Measurements from ENCODE around the gene CCL24.
A peak's percentile ranks its signal among the peaks of the same experiment; 100 is the strongest.
"Not testable (repeated sequence)": the region's sequence is repeated elsewhere in the genome, so short reads cannot be mapped to it uniquely, and the experiment has no call there.

CCL24 gene

DNA sequence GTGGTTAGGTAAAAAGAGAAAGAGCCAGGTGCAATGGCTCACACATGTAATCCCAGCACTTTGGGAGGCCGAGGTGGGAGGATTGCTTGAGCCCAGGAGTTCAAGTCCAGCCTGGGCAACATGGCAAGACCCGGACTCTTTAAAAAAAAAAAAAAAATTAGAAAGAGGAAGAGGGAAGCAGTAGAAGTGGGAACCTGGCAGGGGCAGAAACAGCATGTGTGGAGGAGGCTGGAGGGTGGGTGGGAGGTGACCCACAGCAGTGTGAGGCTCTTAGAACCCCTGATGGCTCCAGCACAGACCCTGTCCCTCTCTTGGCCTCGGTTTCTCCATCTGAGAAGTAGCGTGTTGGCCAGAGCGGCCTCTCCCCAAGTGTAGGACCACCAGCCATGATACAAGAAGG, 4.9 kb upstream of the CCL24 start:
- no peak for DNase-seq

DNA sequence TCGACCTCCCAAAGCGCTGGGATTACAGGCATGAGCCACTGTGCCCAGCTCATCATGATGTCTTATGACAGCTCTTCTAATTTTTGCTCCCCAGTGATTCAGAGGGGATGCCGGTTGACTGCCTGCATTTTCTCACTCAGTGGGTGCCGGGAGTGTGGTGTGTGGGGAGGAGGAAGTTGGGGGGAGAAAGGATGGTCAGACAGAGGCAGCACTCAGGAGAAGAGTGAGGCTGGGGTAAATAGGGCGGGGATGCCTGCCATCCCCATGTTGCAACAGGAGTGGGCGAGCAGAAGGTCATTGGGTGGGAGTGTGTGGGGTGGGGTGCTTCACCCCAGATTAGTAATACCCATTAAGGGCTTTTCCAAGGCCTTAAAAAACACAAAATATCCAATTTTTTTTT, 3.5 kb upstream of the CCL24 start:
- DNase-seq: no peak

DNA sequence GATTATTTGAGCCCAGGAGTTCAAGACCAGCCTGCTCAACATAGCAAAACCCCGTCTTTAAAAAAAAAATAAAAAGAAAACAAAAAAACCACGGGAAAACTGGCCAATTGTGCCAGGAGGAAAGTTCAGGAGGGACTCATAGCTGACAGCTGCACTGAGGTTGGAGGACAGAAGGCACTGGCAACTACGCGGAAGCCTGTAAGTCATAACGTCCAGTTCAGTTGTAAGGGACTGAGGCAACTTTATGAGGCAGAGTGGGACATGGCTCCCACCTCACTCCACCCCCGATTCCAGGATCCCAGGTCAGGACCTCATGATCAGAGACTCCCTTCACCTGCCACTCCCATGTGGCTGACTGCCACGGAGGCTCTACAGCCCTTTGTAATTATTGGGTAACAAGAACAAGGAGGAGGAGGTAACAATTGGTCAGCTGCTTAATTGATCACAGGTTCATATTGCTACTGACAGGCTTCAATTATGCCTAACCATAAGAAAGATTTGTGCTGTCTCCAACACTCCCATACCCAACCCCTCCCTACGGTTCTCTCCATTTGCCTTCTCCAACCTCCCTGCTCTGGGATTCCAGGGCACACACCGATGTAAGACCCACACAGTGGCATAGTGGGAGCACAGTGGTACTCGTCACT, 1.9 kb upstream of the CCL24 start:
- peak in 2 of 3 experiments; percentile 82 to 90 for DNase-seq

DNA sequence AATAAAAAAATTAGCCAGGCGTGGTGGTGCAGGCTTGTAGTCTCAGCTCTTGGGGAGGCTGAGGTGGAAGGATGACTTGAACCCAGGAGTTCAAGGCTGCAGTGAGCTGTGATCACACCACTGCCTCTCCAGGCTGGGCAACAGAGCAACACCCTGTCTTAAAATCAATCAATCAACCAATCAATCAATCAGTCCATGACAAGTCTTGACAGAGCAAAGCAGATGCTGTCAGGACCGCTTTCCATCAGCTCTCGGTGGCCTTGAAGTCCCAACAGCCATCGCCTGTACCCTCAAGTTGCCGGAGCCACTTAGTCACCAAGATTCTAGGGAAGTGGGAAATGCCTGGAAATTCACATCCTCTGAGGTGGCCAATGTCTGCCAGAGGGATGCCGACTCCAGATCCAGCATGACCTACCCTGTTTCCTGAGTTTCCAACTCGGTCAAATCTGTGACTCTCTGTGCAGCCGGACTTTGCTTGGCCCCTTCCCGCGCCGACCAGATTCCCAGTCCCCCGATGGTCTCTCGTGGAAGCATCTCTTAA, 871 bp upstream of the CCL24 start:
- no peak for DNase-seq

DNA sequence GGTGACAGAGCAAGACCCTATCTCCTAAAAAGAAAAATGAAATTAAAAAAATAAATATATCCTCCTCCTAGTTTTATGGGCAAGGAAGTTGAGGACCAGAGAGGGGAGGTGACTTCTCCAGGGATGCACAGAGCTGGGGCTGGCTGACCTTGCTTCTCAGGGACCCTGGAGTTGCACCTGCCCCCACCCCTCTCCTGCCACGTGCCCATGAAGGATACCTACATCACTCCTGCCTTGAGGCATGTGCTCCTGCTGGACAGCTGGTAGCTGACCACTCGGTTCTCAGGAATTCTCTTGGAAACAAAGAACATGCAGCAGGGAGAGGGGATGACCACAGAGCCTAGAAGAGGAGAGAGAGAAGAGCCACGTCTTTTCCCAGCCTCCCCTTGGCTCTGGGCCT, 522 bp downstream of the CCL24 start:
- no peak for DNase-seq

DNA sequence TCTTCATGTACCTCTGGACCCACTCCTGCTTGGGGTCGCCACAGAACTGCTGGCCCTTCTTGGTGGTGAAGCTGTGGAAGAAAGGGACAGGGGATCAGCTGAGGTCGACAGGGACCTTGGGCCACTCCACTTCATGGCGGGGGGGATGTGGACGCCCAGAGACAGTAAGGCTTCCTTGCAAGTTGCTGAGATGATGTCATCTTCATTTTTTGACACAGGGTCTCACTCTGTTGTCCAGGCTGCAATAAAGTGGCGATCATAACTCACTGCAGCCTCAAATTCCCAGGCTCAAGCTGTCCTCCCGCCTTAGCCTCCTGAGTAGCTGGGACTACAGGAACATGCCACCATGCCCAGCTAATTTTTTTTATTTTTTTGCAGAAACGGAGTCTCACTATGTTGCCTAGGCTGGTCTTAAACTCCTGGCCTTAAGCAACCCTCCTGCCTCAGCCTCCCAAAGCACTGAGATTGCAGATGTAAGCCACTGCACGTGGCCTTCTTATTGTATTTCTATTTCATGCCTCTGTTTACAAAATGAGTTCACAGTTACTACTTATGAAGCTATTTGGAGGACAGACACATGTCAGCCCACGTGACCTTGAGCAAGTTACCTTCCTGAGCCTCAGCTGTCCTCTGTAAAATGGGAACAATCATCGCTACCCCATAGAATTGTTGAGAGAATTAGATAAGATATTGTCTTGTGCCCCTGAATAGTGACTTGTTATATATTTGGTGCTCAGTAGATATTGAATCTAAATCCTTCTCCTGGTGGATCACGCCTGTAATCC, 1.5 kb downstream of the CCL24 start:
- no peak for DNase-seq

DNA sequence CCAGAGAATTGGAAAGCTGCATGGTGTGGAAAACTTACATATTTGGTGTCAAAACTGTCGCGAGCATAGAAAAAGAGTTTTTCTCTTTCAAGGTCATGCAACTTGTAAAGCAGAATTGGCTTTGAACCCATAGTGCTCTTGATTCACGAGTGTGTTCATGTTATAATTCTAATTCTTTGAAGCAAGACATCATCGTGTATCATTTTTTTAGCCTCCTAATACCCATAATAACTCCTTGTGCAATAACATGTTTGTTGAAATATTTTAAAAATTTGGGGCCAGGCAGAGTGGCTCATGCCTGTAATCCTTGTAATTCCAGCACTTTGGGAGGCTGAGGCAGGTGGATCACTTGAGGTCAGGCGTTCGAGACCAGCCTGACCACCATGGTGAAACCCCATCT, 4.2 kb downstream of the CCL24 start:
- no peak for DNase-seq

DNA sequence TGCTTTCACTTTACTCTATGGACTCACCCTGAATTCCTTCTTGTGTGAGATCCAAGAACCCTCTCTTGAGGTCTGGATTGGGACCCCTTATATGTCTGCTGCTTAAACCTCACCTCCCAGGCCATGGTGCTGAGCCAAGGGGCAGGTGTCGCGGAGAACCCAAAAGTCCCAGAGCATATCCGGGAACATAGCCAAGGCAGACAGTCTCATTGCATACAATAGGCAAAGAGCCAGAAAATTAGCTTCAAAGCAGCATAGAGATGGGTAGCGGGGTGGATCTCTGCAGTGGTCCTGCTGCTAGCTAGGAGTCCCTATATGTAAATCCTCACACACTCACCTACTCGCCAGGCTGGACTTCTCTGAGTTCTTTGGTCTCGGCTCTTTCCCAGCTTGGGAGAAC, 5.5 kb downstream of the CCL24 start:
- no peak for DNase-seq

DNA sequence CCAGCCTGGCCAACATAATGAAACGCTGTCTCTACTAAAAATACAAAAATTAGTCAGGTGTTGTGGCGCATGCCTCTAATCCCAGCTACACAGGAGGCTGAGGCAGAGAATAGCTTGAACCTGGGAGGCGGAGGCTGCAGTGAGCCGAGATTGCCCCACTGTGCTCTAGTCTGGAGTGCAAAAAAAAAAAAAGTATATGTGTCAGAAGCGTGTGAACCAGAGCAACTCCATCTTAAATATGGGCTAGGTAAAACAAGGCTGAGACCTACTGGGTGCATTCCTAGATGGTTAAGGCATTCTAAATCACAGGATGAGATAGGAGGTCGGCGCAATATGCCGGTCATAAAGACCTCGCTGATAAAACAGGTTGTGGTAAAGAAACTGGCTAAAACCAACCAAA, 6.2 kb downstream of the CCL24 start:
- DNase-seq: no peak

DNA sequence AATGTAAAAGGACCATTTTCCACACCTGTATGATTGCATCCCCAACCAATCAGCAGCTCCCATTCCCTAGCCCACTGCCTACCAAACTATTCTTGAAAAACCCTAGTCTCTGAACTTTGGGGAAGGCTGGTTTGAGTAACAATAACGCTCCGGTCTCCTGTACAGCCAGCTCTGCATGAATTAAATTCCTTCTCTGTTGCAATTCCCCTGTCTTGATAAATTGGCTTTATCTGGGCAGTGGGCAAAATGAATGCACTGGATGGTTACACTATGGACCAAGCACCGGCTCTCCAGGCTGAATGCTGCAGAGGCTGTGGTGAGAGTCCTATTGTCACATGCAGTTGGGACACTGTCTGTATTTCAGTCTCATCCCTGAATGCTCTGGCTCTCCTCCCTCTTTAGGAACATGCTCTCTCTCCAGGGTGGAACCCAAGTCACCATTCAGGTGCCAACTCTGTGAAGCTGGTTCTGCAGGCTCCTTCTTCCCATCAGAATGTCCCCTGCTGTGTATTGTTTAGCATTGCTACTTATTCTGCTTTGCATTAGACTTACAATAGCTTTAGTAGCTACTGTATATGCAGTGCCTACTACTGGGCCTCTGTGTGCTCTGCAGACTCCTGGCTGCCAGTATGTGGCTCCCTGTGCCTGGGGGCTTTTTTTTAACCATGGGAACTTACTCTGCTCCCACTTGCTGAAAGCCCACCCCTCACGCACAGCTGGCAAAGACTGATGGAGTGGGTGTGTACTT, 6.9 kb downstream of the CCL24 start:
- DNase-seq: no peak

DNA sequence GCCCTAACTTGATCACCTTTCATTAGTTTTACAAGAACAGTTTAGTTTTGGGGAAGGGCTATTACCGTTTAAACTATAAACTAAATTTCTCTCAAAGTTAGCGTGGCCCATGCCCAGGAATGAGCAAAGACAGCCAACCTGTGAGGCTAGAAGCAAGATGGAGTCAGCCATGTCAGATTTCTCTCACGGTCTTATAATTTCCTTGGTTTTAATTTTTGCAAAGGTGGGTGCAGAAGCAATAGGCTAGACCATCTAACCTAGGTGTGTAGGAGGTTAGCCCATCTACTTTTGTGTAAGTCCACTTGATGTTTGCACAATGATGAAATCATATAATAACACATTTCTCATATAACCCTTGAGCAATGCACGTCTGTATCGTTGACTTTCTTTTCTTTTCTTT, 8.9 kb downstream of the CCL24 start:
- DNase-seq: no peak

DNA sequence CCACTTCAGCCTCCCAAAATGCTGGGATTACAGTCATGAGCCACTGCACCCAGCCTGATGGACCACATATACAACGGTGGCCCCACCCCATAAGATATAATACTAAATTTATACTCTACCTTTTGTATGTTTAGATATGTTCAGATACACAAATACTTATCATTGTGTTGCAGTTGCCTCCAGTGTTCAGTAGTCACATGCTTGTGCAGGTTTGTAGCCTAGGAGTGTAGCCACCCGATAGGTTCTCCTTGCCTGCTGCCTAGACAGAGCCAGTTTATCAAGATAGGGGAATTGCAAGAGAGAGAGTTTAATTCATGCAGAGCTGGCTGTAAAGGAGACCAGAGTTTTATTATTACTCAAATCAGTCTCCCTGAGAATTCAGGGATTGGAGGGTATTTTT, 9.6 kb downstream of the CCL24 start:
- no peak for DNase-seq

DNA sequence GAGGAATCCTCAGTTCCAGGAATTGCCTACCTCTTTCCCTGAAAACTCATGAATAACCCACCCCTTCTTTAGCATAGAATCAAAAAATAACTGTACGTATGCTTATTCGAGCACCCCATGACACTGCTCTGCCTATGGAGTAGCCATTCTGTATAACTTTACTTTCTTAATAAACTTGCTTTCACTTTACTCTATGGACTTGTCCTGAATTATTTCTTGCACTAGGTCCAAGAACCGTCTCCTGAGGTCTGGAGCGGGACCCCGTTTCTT, 11.1 kb downstream of the CCL24 start:
- no peak for DNase-seq

DNA sequence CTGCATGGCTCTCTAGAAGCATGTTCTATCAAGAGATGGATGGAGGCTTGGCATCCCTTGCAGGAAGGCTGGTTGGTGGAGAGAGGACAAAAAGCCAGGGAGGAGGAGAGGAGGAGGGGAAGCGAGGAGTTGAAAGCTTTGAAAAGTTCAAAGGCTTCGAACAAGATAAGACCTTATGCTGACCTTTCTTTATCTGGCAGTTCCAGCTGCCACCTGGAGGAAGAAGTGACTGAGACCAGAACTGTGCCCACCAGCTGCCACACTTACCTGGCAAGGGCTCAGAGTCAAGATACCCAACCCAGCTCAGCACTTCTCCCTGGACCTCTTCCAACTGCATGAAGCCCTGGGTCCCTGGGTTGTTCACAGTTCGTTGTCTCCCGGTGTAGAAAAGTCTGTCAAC, 14.8 kb downstream of the CCL24 start:
- DNase-seq: no peak

DNA sequence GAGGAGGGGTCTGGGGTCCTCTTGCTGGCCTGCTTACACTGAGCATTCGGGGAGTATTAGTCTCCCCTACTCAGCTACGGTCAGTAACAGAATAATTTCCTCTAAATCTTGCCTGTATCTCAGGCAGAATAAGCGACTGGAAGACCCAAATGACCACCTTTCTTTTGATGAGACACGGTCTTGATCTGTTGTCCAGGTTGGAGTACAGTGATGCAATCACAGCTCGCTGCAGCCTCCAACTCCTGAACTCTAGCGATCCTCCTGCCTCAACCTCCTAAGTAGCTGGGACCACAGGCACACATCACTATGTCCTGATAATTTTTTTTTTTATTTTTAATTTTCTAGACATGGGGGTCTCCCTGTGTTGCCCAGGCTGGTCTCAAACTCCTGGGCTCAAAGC, 17.2 kb downstream of the CCL24 start:
- no peak for DNase-seq

DNA sequence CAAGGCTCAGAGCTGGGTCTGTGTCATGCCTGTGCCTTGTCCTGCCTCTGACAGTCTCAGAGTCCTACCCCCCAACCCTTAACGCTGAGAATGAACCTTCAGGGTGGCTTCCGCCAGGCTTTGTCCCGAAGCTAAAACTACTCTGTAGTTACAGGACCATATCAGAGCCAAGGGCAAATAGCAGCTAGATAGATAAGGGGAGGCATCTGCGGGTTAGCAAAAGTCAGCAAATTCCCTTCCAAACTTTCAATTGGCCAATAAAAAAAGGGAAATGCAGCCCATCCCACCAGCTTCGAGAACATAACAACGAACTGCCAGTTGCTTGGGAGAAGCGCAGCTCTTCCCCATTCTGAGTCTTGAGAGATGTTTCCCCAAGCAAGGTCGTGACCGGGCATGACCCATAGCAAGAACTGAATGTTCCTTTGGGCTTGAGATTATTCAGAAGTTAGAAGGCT, 17.7 kb downstream of the CCL24 start:
- DNase-seq: no peak

DNA sequence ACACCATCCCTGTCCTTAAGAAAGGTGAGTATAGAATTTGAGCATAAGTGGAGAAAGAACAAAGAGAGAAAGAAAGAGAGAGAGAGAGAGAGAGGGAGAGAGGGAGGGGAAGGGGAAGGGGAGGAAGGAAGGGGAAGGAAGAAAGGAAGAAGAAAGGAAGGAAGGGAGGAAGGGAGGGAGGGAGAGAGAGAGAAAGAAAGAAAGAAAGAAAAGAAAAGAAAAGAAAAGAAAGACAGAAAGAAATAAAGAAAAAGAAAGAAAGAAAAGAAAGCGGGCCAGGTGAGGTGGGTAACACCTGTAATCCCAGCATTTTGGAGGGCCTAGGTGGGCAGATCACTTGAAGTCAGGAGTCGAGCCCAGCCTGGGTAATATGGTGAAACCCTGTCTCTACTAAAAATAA, 19.9 kb downstream of the CCL24 start:
- DNase-seq: no peak

DNA sequence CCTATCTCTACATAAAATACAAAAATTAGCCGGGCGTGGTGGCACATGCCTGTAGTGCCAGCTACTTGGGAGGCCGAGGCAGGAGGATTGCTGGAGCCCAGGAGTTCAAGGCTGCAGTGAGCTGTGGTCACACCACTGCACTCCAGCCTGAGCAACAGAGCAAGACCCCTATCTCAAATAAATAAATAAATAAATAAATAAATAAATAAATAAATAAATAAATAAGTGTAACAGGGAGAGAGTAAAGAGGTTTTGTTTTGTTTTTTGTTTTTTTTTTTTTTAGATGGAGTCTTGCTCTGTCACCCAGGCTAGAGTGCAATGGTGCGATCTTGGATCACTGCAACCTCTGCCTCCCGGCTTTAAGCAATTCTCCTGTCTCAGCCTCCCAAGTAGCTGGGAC, 21.0 kb downstream of the CCL24 start:
- DNase-seq: not testable (repeated sequence)

DNA sequence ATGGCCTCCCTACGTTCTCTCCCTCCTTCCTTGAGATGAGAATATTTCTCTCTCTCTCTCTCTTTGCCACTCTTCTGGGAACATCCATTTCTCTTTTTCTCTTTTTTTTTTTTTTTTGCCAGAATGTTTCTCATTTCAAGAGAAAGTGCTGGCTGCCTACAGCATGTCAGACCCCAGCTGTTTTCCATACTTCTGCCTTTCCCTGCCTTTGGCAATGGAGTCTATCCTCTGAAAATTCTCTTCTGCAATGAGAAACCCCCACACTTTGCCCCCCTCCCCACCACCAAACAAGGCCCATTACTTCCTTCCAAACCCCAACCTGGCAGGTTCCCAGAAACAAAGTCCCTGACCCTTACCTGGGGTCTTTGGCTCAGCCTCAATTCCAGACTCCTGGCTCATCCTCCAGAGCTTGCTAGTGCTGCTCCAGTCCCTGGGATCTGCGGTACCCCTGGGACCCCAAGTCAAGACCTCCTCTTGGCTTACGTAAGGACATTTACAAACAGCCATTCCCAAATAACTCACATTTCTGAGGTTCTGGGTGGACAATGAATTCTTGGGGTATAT, 24.2 kb downstream of the CCL24 start:
- DNase-seq: no peak

DNA sequence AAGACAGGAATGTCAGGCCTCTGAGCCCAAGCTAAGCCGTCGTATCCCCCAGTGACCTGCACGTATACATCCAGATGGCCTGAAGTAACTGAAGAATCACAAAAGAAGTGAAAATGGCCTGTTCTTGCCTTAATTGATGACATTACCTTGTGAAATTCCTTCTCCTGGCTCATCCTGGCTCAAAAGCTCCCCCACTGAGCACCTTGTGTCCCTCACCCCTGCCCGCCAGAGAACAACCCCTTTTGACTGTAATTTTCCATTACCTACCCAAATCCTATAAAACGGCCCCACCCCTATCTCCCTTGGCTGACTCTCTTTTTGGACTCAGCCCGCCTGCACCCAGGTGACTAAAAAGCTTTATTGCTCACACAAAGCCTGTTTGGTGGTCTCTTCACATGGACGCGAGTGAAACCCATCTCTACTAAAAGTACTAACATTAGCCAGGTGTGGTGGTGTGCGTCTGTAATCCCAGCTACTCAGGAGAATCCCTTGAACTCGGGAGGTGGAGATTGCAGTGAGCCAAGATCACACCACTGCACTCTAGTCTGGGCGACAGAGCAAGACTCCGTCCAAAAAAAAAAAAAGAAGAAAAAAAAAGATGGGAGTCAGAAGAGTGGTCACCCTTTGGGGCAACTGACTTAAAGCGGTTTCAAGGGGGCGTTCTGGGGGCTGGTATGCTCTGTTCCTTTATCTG, 25.3 kb downstream of the CCL24 start:
- not testable (repeated sequence) for DNase-seq

DNA sequence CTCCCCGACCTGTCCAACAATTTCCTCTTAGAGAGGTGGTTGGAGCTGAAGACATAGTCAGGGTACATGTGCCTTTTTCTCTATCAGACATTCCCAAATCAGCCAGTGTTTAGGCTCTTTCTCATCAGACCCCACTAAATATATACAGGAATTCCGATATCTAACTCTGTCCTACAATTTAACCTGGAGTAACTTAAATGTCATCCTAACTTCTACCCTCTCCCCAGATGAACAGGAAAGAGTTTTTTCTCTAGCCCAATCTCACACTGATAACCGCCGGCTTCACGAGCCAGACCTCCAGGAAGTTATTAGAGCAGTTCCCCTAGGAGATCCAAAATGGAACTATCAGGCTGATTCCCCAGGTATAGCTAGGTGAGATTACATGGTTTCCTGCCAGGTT, 30.5 kb downstream of the CCL24 start:
- DNase-seq: not testable (repeated sequence)

DNA sequence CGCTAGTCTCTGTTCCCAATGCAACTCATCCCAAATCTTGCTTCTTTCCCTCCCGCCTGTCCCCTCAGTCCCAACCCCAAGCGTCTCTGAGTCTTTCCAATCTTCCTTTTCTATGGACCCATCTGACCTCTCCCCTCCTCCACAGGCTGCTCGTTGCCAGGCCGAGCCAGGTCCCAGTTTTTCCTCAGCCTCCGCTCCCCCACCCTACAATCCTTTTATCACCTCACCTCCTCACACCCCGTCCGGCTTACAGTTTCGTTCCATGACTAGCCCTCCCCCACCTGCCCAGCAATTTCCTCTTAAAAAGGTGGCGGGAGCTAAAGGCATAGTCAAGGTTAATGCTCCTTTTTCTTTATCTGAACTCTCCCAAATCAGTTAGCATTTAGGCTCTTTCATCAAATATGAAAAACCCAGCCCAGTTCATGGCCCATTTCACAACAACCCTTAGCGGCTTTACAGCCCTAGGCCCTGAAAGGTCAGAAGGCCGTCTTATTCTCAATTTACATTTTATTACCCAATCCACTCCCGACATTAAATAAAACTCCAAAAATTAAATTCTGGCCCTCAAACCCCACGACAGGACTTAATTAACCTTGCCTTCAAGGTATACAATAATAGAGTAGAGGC, 32.8 kb downstream of the CCL24 start:
- not testable (repeated sequence) for DNase-seq

DNA sequence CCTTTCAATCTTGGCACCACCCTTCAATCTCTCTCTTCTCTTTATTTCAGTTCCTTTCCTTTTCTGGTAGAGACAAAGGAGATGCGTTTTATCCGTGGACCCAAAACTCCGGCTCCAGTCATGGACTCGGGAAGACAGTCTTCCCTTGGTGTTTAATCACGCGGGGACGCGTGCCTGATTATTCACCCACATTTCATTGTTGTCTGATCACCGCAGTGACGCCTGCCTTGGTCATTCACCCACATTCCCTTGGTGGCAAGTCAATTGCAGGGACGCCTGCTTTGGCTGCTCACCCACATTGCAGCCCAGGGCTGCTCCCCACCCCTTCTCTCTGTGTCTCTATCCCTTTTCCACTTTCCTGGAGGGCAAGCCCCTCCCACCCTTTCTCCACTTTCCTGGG, 34.1 kb downstream of the CCL24 start:
- not testable (repeated sequence) for DNase-seq

Measured in NCI-H1417 (cell line).